ENCODE data around the gene MAMLD1. TPM values are rescaled to one million over a fixed set of nuclear protein-coding genes. Genes with fewer than 3 reads are reported as not detected.

Gene MAMLD1
- total RNA-seq, 1 experiment from 2014 or later: 0.48 TPM

DNA sequence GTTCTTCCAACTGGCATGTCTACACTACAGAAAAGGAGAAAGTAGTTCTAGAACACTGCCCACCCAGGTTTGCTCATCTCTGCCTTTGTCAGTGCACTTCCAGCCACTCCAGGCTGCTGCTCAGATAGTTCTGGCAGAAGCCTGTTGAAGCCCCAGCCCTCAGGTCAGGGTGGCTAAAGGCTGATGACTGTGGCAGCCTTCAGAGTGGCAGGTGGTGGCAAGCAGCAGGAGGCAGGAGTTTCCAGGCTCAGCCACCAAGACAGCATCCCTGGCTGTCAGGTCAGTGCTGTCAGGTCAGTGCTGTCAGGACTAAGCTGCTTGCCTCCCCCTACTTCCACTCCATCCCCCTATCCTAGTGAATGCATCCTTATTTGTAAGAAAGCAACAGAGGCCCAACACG, 100.4 kb downstream of the MAMLD1 start:
- H3K23ac ChIP-seq (ENCODE audit: insufficient read length, low read depth, low read length): no peak overlapping the region
- no peak overlapping the region for H3T11ph ChIP-seq (ENCODE audit: low read length)
- no peak overlapping the region for H2AK5ac ChIP-seq (ENCODE audit: insufficient read length, low read length)
- H4K8ac ChIP-seq (replicated peaks; ENCODE audit: insufficient read length, low read depth, low read length): no peak overlapping the region
- Mint-ChIP-seq H3K36me3 (ENCODE audit: insufficient read depth in 1 of 3, low read depth in 3 of 3) (peaks cover 0 to 3% (median 0%) of the 10 kb centered on the region in 3 experiments; a peak in 3 of 7 replicates), H3K27me3 (ENCODE audit: low read depth) (no peaks in the 10 kb centered on the region), H3K27ac (no peak overlapping the region), H3K4me1 (no peaks in the 10 kb centered on the region), H3K4me3 (no peak overlapping the region), H3K9me3 (peaks cover 57 to 81% of the 10 kb centered on the region in 2 experiments)
- H2BK15ac ChIP-seq (ENCODE audit: low read depth, low read length): no peak overlapping the region
- no peaks in the 10 kb centered on the region for H3K27me3 ChIP-seq (ENCODE audit: insufficient read depth, low read length)
- H3K9ac ChIP-seq (ENCODE audit: extremely low read depth, insufficient read length, low read length): no peak overlapping the region
- no peak overlapping the region for H2BK5ac ChIP-seq (ENCODE audit: insufficient read length, low read length)
- no peaks in the 10 kb centered on the region for H3K79me1 ChIP-seq (ENCODE audit: insufficient read depth, low read depth, low read length, poor library complexity, severe bottlenecking)
- H4K5ac ChIP-seq (ENCODE audit: insufficient read length, low read depth, low read length): no peak overlapping the region
- H3K9me3 ChIP-seq (ENCODE audit: control insufficient read depth, low read depth, low read length): no peaks in the 10 kb centered on the region
- TF ChIP-seq, protein P1, sequence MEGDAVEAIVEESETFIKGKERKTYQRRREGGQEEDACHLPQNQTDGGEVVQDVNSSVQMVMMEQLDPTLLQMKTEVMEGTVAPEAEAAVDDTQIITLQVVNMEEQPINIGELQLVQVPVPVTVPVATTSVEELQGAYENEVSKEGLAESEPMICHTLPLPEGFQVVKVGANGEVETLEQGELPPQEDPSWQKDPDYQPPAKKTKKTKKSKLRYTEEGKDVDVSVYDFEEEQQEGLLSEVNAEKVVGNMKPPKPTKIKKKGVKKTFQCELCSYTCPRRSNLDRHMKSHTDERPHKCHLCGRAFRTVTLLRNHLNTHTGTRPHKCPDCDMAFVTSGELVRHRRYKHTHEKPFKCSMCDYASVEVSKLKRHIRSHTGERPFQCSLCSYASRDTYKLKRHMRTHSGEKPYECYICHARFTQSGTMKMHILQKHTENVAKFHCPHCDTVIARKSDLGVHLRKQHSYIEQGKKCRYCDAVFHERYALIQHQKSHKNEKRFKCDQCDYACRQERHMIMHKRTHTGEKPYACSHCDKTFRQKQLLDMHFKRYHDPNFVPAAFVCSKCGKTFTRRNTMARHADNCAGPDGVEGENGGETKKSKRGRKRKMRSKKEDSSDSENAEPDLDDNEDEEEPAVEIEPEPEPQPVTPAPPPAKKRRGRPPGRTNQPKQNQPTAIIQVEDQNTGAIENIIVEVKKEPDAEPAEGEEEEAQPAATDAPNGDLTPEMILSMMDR (conservative IDR thresholded peaks at IDR 0.05): no peak
- no peaks in the 10 kb centered on the region for H3K79me2 ChIP-seq (ENCODE audit: insufficient read depth, low read length)
- H3K18ac ChIP-seq (ENCODE audit: insufficient read length, low read depth, low read length): no peak overlapping the region
- DNase-seq: no peak
- no peak overlapping the region for H2AFZ ChIP-seq (ENCODE audit: low read length)
- H2BK12ac ChIP-seq (ENCODE audit: insufficient read length, low read depth, low read length): no peak overlapping the region
- no peaks in the 10 kb centered on the region for H3K23me2 ChIP-seq (ENCODE audit: insufficient read length, low read depth, low read length, poor library complexity, severe bottlenecking)
- H3K14ac ChIP-seq (ENCODE audit: insufficient read depth, low read length): no peak overlapping the region
- no peaks in the 10 kb centered on the region for H4K20me1 ChIP-seq (ENCODE audit: control insufficient read depth, insufficient read depth, insufficient read length)
- no peaks in the 10 kb centered on the region for H3K4me1 ChIP-seq (ENCODE audit: insufficient read depth, low read length)
- H3K4ac ChIP-seq (ENCODE audit: low read depth, low read length): no peak overlapping the region
- no peak overlapping the region for H4K91ac ChIP-seq (ENCODE audit: insufficient read length, low read depth, low read length)
- H2BK120ac ChIP-seq (ENCODE audit: low read depth, low read length, poor library complexity, severe bottlenecking): no peak overlapping the region
- no peak overlapping the region for H3K4me2 ChIP-seq (ENCODE audit: insufficient read depth, insufficient read length, low read length)
- H2BK20ac ChIP-seq (ENCODE audit: low read depth, low read length, poor library complexity, severe bottlenecking): no peak overlapping the region
- no CpG with 5 or more reads among the region's 1 CpG for WGBS (ENCODE audit: extremely low coverage, insufficient read length, low lambda C conversion rate)
- no peak overlapping the region for H3K56ac ChIP-seq (ENCODE audit: insufficient read length, low read depth, low read length)
- no peak overlapping the region for H3K27ac ChIP-seq (ENCODE audit: insufficient read length, low read depth, low read length)
